Neural progenitor cell (in vitro differentiated cells): Measurements from ENCODE around the gene TMEM178B. TPM values are rescaled to one million over a fixed set of nuclear protein-coding genes. Genes with fewer than 3 reads are reported as not detected.

Experiments
- DNase-seq: peaks from one replicate; pipeline ENCODE4 v3.0.0-alpha.2; 2016; ENCODE audit warnings: low spot score
- H2AFZ ChIP-seq: fragments of 200-600 bp; sonication (generic); replicated peaks from 2 replicates; pipeline ENCODE4 v1.6.1; 2016; ENCODE audit warnings: antibody characterized with exemption
- H3F3A ChIP-seq: fragments of 200-600 bp; sonication (generic); 2 replicates; pipeline ENCODE4 v1.6.1; 2016; ENCODE audit warnings: antibody characterized with exemption, low read depth
- H3K27ac ChIP-seq: fragments of 200-600 bp; sonication (generic); 2 replicates; pipeline ENCODE4 v1.5.1; 2016; ENCODE audit warnings: mild to moderate bottlenecking
- H3K27me3 ChIP-seq: fragments of 200-600 bp; sonication (generic); 2 replicates; pipeline ENCODE4 v1.6.1; 2016; ENCODE audit warnings: mild to moderate bottlenecking, moderate library complexity
- H3K36me3 ChIP-seq: fragments of 200-600 bp; sonication (generic); 2 replicates; pipeline ENCODE4 v1.5.1; 2016
- H3K4me1 ChIP-seq: fragments of 200-600 bp; sonication (generic); 2 replicates; pipeline ENCODE4 v1.6.1; 2016; ENCODE audit warnings: mixed run types
- H3K4me2 ChIP-seq: fragments of 200-600 bp; sonication (generic); 2 replicates; pipeline ENCODE4 v1.6.1; 2016
- H3K4me3 ChIP-seq: fragments of 200-600 bp; sonication (generic); 2 replicates; pipeline ENCODE4 v1.5.1; 2016
- H3K79me2 ChIP-seq: fragments of 200-600 bp; sonication (generic); 2 replicates; pipeline ENCODE4 v1.6.1; 2016; ENCODE audit warnings: low read depth
- H3K9ac ChIP-seq: fragments of 200-600 bp; sonication (generic); 2 replicates; pipeline ENCODE4 v1.6.1; 2016
- H3K9me3 ChIP-seq: fragments of 200-600 bp; sonication (generic); 2 replicates; pipeline ENCODE4 v1.5.1; 2016; ENCODE audit warnings: low read depth
- H4K20me1 ChIP-seq: fragments of 200-600 bp; sonication (generic); 2 replicates; pipeline ENCODE4 v1.6.1; 2016; ENCODE audit warnings: low read depth
- H3K27ac Mint-ChIP-seq: 3 replicates; pipeline ENCODE4 v1.8.0; 2021; ENCODE audit warnings: mixed read lengths
- H3K27me3 Mint-ChIP-seq: 2 replicates; pipeline ENCODE4 v1.8.0; 2022; ENCODE audit warnings: low read depth, mild to moderate bottlenecking, inconsistent platforms, moderate library complexity, mixed read lengths; ENCODE audit not compliant: insufficient read depth
- H3K36me3 Mint-ChIP-seq: 3 replicates; pipeline ENCODE4 v1.8.0; 2021; ENCODE audit warnings: mixed read lengths
- H3K4me1 Mint-ChIP-seq: 3 replicates; pipeline ENCODE4 v1.8.0; 2021; ENCODE audit warnings: mixed read lengths
- H3K4me3 Mint-ChIP-seq: 3 replicates; pipeline ENCODE4 v1.8.0; 2021; ENCODE audit warnings: mild to moderate bottlenecking, moderate library complexity, mixed read lengths
- H3K9me3 Mint-ChIP-seq: 3 replicates; pipeline ENCODE4 v1.8.0; 2020; ENCODE audit warnings: mixed read lengths
- EZH2 ChIP-seq: fragments of 200-600 bp; sonication (generic); IDR thresholded peaks from 2 replicates; pipeline ENCODE4 v1.6.1; 2017; ENCODE audit warnings: antibody characterized with exemption, mild to moderate bottlenecking, moderate library complexity
- EZH2phosphoT487 ChIP-seq: fragments of 200-600 bp; sonication (generic); IDR thresholded peaks from 2 replicates; pipeline ENCODE4 v1.6.1; 2017; ENCODE audit warnings: antibody characterized with exemption
- total RNA-seq: library from RNA; depleted of rRNA; stranded (reverse); fragments of >200 nt; gene quantifications from 2 replicates; pipeline ENCODE4 v1.2.3, GENCODE V29; 2015; ENCODE audit warnings: low replicate concordance
- TF ChIP-seq, protein P1 (sequence below): fragments of 200-600 bp; sonication (generic); IDR thresholded peaks from 2 replicates; pipeline ENCODE4 v1.5.1; 2017; ENCODE audit warnings: antibody characterized with exemption, mild to moderate bottlenecking

TMEM178B gene
- total RNA-seq, 1 donor from 2014 or later: 2.9 TPM

DNA sequence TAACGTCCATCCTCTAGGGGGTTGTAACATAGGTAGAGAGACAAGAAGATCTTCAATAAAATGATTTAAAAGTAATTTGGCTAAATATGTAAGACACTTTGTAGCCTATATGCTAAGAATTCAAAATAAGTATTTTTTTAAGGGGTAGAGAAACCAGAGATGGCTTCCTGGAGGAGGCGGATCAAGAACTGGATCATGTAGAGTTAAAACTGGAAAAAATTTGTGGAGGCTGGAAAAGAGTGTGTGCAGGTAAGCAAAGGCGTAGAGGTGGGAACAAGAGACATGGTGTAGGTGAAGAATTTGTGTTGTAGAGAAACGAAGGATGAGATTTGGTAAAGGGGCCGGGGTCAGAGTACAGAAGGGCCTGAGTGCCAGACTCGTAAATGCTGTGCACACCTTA, 172.6 kb downstream of the TMEM178B start:
- DNase-seq: no peak
- no peak overlapping the region for H3K9ac ChIP-seq
- H3K36me3 ChIP-seq: no peaks in the 10 kb centered on the region
- no peaks in the 10 kb centered on the region for H3K9me3 Mint-ChIP-seq
- H3K27me3 Mint-ChIP-seq: no peaks in the 10 kb centered on the region
- H3K27ac Mint-ChIP-seq: no peak overlapping the region
- peaks cover 8% of the 10 kb centered on the region for H3F3A ChIP-seq
- TF ChIP-seq EZH2phosphoT487: no peak
- TF ChIP-seq, protein P1, sequence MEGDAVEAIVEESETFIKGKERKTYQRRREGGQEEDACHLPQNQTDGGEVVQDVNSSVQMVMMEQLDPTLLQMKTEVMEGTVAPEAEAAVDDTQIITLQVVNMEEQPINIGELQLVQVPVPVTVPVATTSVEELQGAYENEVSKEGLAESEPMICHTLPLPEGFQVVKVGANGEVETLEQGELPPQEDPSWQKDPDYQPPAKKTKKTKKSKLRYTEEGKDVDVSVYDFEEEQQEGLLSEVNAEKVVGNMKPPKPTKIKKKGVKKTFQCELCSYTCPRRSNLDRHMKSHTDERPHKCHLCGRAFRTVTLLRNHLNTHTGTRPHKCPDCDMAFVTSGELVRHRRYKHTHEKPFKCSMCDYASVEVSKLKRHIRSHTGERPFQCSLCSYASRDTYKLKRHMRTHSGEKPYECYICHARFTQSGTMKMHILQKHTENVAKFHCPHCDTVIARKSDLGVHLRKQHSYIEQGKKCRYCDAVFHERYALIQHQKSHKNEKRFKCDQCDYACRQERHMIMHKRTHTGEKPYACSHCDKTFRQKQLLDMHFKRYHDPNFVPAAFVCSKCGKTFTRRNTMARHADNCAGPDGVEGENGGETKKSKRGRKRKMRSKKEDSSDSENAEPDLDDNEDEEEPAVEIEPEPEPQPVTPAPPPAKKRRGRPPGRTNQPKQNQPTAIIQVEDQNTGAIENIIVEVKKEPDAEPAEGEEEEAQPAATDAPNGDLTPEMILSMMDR: no peak
- no peak for TF ChIP-seq EZH2
- H3K4me2 ChIP-seq: no peak overlapping the region
- peaks cover 7% of the 10 kb centered on the region for H3K4me1 Mint-ChIP-seq
- peaks cover 10% of the 10 kb centered on the region for H3K4me1 ChIP-seq
- no peaks in the 10 kb centered on the region for H3K79me2 ChIP-seq
- no peak overlapping the region for H3K27ac ChIP-seq
- no peak overlapping the region for H3K4me3 ChIP-seq
- no peaks in the 10 kb centered on the region for H4K20me1 ChIP-seq
- H3K4me3 Mint-ChIP-seq: no peak overlapping the region
- H3K9me3 ChIP-seq: no peaks in the 10 kb centered on the region
- H3K36me3 Mint-ChIP-seq: no peaks in the 10 kb centered on the region
- no peaks in the 10 kb centered on the region for H3K27me3 ChIP-seq
- no peak overlapping the region for H2AFZ ChIP-seq

DNA sequence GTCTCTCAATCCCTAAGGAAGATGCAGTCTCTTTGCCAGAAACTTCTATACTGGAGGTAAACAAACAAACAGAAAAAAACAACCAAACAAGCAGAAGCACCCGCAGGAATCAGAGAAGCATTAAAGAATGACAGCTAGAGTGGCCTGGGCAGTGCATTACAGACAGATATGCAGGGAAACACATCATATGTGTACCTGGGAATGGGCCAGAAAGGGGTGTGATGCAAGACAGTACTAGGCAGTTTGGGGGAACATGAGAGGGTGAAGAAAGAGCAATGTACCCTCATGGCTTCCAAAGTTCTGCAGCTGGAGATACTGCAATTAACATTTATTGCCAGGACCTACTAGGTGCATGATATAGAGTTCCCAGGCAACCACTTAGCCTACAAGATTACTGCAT, 177.3 kb downstream of the TMEM178B start:
- no peaks in the 10 kb centered on the region for H3K27me3 ChIP-seq
- no peak overlapping the region for H3K27ac ChIP-seq
- H3K27me3 Mint-ChIP-seq: peaks cover 3% of the 10 kb centered on the region
- no peaks in the 10 kb centered on the region for H3K4me1 Mint-ChIP-seq
- no peak for TF ChIP-seq EZH2phosphoT487
- DNase-seq: no peak
- no peak overlapping the region for H3K9ac ChIP-seq
- no peaks in the 10 kb centered on the region for H3K9me3 ChIP-seq
- no peak overlapping the region for H3K27ac Mint-ChIP-seq
- H3K36me3 Mint-ChIP-seq: no peaks in the 10 kb centered on the region
- H3K9me3 Mint-ChIP-seq: no peaks in the 10 kb centered on the region
- no peaks in the 10 kb centered on the region for H3K4me1 ChIP-seq
- no peak overlapping the region for H3K4me2 ChIP-seq
- no peak overlapping the region for H3K4me3 Mint-ChIP-seq
- H2AFZ ChIP-seq: no peak overlapping the region
- H3F3A ChIP-seq: no peaks in the 10 kb centered on the region
- no peaks in the 10 kb centered on the region for H3K79me2 ChIP-seq
- H3K36me3 ChIP-seq: no peaks in the 10 kb centered on the region
- no peak overlapping the region for H3K4me3 ChIP-seq
- no peaks in the 10 kb centered on the region for H4K20me1 ChIP-seq

DNA sequence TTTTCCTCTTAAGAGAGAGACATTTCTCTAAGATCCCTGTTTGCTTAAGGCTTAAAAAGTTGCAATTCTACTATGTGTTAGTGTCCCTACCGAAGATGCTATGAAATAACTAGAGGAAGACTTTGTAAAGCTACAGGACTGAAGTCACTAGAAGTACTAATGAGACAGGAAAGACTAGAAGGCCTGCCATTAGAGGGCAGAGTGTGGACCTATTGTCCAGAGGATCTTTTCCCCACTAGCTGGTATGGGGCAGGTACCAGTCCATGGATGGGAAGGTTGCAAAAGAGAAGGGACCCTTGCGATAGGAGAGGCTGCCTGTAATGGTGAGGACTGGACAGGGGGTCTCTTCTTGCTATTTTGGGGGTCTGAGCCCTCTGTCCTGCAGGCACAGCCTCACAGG, 178.1 kb downstream of the TMEM178B start:
- no peaks in the 10 kb centered on the region for H3K9me3 Mint-ChIP-seq
- peaks cover 3% of the 10 kb centered on the region for H3K27me3 Mint-ChIP-seq
- H3K36me3 Mint-ChIP-seq: peaks cover 6% of the 10 kb centered on the region
- no peaks in the 10 kb centered on the region for H3K36me3 ChIP-seq
- no peaks in the 10 kb centered on the region for H3K4me1 Mint-ChIP-seq
- no peak overlapping the region for H3K27ac ChIP-seq
- H3F3A ChIP-seq: no peaks in the 10 kb centered on the region
- no peak overlapping the region for H3K9ac ChIP-seq
- H3K9me3 ChIP-seq: no peaks in the 10 kb centered on the region
- DNase-seq: no peak
- H3K4me2 ChIP-seq: no peak overlapping the region
- no peaks in the 10 kb centered on the region for H3K4me1 ChIP-seq
- H3K4me3 ChIP-seq: no peak overlapping the region
- H4K20me1 ChIP-seq: no peaks in the 10 kb centered on the region
- H3K79me2 ChIP-seq: no peaks in the 10 kb centered on the region
- no peak overlapping the region for H2AFZ ChIP-seq
- H3K27ac Mint-ChIP-seq: no peak overlapping the region
- TF ChIP-seq, protein P1: no peak
- TF ChIP-seq EZH2phosphoT487: no peak
- TF ChIP-seq EZH2: no peak
- H3K27me3 ChIP-seq: no peaks in the 10 kb centered on the region
- no peak overlapping the region for H3K4me3 Mint-ChIP-seq

DNA sequence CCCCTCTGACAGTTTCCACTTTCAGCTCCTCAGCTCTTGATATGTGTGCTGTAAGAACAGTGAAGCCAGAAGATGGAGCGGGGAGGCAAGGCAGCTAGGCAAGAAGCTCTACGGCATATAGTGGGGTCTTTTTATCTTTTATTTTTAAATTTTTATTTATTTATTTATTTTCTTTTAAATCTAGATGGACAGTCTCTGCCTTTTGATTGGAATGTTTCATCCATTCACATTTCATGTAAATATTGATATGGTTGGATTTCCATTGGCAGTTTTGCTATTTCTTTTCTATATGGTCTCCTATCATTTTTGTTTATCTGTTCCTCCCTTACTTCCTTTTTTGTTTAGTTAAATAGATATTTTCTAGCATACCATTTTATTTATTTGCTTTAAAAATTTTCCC, 183.7 kb downstream of the TMEM178B start:
- peaks cover 3% of the 10 kb centered on the region for H3K9me3 ChIP-seq
- Mint-ChIP-seq H3K36me3 (peaks cover 6% of the 10 kb centered on the region), H3K27ac (no peak overlapping the region), H3K27me3 (peaks cover 3% of the 10 kb centered on the region), H3K4me3 (no peak overlapping the region), H3K9me3 (peaks cover 8% of the 10 kb centered on the region), H3K4me1 (peaks cover 8% of the 10 kb centered on the region)
- H3K27me3 ChIP-seq: no peaks in the 10 kb centered on the region
- no peaks in the 10 kb centered on the region for H4K20me1 ChIP-seq
- no peak overlapping the region for H3K27ac ChIP-seq
- no peaks in the 10 kb centered on the region for H3F3A ChIP-seq
- DNase-seq: no peak
- H3K79me2 ChIP-seq: no peaks in the 10 kb centered on the region
- no peak overlapping the region for H3K9ac ChIP-seq
- H3K36me3 ChIP-seq: no peaks in the 10 kb centered on the region
- no peak overlapping the region for H3K4me3 ChIP-seq
- H3K4me2 ChIP-seq: no peak overlapping the region
- TF ChIP-seq EZH2 (no peak), EZH2phosphoT487 (no peak)
- TF ChIP-seq, protein P1: no peak
- H2AFZ ChIP-seq: no peak overlapping the region
- H3K4me1 ChIP-seq: no peaks in the 10 kb centered on the region
